Subcutaneous abdominal adipose tissue (tissue), 5 donors: Measurements from ENCODE around the gene TMEM52B.

Source experiments
- H3K27ac ChIP-seq: one replicate; pipeline ENCODE4 v1.7.0; 2013; ENCODE audit warnings: low read depth, mild to moderate bottlenecking, inconsistent platforms, low read length, moderate library complexity
- H3K27me3 ChIP-seq, 5 donors: one replicate each; pipeline ENCODE4 v1.7.0; 2013; ENCODE audit warnings: low read length in 5 of 5, inconsistent platforms in 1 of 5; ENCODE audit not compliant: control insufficient read depth in 5 of 5, insufficient read depth in 4 of 5
- H3K36me3 ChIP-seq, 5 donors: one replicate each; pipeline ENCODE4 v1.7.0; 2013; ENCODE audit warnings: low read length in 5 of 5; ENCODE audit not compliant: control insufficient read depth in 5 of 5, insufficient read depth in 5 of 5
- H3K4me1 ChIP-seq, 5 donors: one replicate each; pipeline ENCODE4 v1.7.0; 2013; ENCODE audit warnings: low read length in 5 of 5, mild to moderate bottlenecking in 3 of 5, moderate library complexity in 1 of 5; ENCODE audit not compliant: control insufficient read depth in 5 of 5, insufficient read depth in 5 of 5
- H3K4me3 ChIP-seq, 5 donors: one replicate each; pipeline ENCODE4 v1.7.0; 2013; ENCODE audit warnings: low read length in 5 of 5, low read depth in 1 of 5
- H3K9ac ChIP-seq, 5 donors: one replicate each; pipeline ENCODE4 v1.7.0; 2013; ENCODE audit warnings: low read length in 5 of 5, mild to moderate bottlenecking in 4 of 5, moderate library complexity in 3 of 5
- H3K9me3 ChIP-seq, 5 donors: one replicate each; pipeline ENCODE4 v1.7.0; 2013; ENCODE audit warnings: low read length in 5 of 5; ENCODE audit not compliant: control insufficient read depth in 5 of 5
- donor health status: healthy.
- donor health status: healthy.
- donor health status: healthy.
- donor health status: healthy.
- donor health status: healthy.

TMEM52B gene

GRCh38 chr12:10235761-10236631, 57.2 kb downstream of the TMEM52B start:
- Histone ChIP-seq H3K4me3 (no peak overlapping the region), H3K9ac (no peak overlapping the region), H3K9me3 (peaks cover 0 to 7% (median 0%) of the 10 kb centered on the region in 5 donors), H3K27ac (no peak overlapping the region), H3K36me3 (no peaks in the 10 kb centered on the region), H3K4me1 (no peaks in the 10 kb centered on the region), H3K27me3 (no peaks in the 10 kb centered on the region)

GRCh38 chr12:10236720-10237119, 57.9 kb downstream of the TMEM52B start:
- Histone ChIP-seq H3K27ac (no peak overlapping the region), H3K27me3 (no peaks in the 10 kb centered on the region), H3K9ac (no peak overlapping the region), H3K4me1 (no peaks in the 10 kb centered on the region), H3K9me3 (peaks cover 0 to 7% (median 0%) of the 10 kb centered on the region in 5 donors), H3K36me3 (no peaks in the 10 kb centered on the region), H3K4me3 (no peak overlapping the region)

GRCh38 chr12:10238526-10238925, 59.7 kb downstream of the TMEM52B start:
- H3K27ac ChIP-seq, result no peak overlapping the region

GRCh38 chr12:10241290-10241689, 62.5 kb downstream of the TMEM52B start:
- no peak overlapping the region for H3K4me3 ChIP-seq
- peaks cover 0 to 10% (median 0%) of the 10 kb centered on the region in 5 donors for H3K36me3 ChIP-seq
- no peaks in the 10 kb centered on the region for H3K4me1 ChIP-seq
- no peaks in the 10 kb centered on the region for H3K27me3 ChIP-seq
- H3K27ac ChIP-seq, result no peak overlapping the region
- H3K9ac ChIP-seq, result no peak overlapping the region
- no peaks in the 10 kb centered on the region for H3K9me3 ChIP-seq

More at GRCh38 chr12:10238526-10238925, 59.7 kb downstream of the TMEM52B start:
- no peak overlapping the region for H3K4me3 ChIP-seq
- H3K9ac ChIP-seq, result no peak overlapping the region
- H3K4me1 ChIP-seq, result no peaks in the 10 kb centered on the region
- peaks cover 0 to 7% (median 0%) of the 10 kb centered on the region in 5 donors for H3K36me3 ChIP-seq
- H3K9me3 ChIP-seq, result peaks cover 0 to 7% (median 0%) of the 10 kb centered on the region in 5 donors
- H3K27me3 ChIP-seq, result no peaks in the 10 kb centered on the region
